Measurements from ENCODE around the gene AGAP2. TPM values are rescaled to one million over a fixed set of nuclear protein-coding genes. Genes with fewer than 3 reads are reported as not detected.

AGAP2 gene
- total and polyA plus RNA-seq, 9 of the 15 experiments (the other 6 are each of a cell fraction or from before 2014, with no cell fraction given) = 0.04 to 0.77 (median 0.28) TPM; not detected in 1

GRCh38 chr12:57782608-57783465, 44.3 kb upstream of the AGAP2 start, which contains the start of gene TSFM (continued):
- TF ChIP-seq FOXK2 (conservative IDR thresholded peaks at IDR 0.05 in 1 of 2, IDR thresholded peaks at IDR 0.05 in 1 of 2; ENCODE audit: low read depth in 2 of 2) (peak; percentile 97 to 99), UBTF (IDR thresholded peaks at IDR 0.05; ENCODE audit: borderline replicate concordance in 1 of 2, low read depth in 2 of 2, low read length in 2 of 2) (peak in 1 of 2 experiments; percentile 35; a peak in 1 of 4 replicates), DMBX1 (CRISPR knock-in tag; IDR thresholded peaks at IDR 0.05; ENCODE audit: borderline replicate concordance) (no peak), ZKSCAN1 (IDR thresholded peaks at IDR 0.05; ENCODE audit: low read depth, low read length) (peak; percentile 39; the same call in 1 of the 2 replicates), ATF7 (IDR thresholded peaks at IDR 0.05) (peak; percentile 90), RNF2 (IDR thresholded peaks at IDR 0.05) (peak; percentile 78; the same call in 1 of the 2 replicates), LEF1 (IDR thresholded peaks at IDR 0.05) (no peak; the same call in 1 of the 2 replicates), ZBED1 (IDR thresholded peaks at IDR 0.05) (peak; percentile 65), ZNF668 (CRISPR knock-in tag; IDR thresholded peaks at IDR 0.05) (no peak), KDM5B (IDR thresholded peaks at IDR 0.05; ENCODE audit: insufficient replicate concordance, low read depth, low read length) (peak; percentile 94), HNRNPLL (IDR thresholded peaks at IDR 0.05; ENCODE audit: low read depth, low read length, poor library complexity, severe bottlenecking) (peak; percentile 66), PTRF (tag; IDR thresholded peaks at IDR 0.05) (no peak), ZBTB49 (CRISPR knock-in tag; IDR thresholded peaks at IDR 0.05; ENCODE audit: borderline replicate concordance) (no peak), ZNF232 (CRISPR knock-in tag; IDR thresholded peaks at IDR 0.05) (0 out of 2 replicates have a peak, but pooled peaks have one; percentile 14), POU5F1 (IDR thresholded peaks at IDR 0.05; ENCODE audit: borderline replicate concordance, low read depth, low read length, partially characterized antibody) (peak; percentile 97)
- TF ChIP-seq, protein P1, sequence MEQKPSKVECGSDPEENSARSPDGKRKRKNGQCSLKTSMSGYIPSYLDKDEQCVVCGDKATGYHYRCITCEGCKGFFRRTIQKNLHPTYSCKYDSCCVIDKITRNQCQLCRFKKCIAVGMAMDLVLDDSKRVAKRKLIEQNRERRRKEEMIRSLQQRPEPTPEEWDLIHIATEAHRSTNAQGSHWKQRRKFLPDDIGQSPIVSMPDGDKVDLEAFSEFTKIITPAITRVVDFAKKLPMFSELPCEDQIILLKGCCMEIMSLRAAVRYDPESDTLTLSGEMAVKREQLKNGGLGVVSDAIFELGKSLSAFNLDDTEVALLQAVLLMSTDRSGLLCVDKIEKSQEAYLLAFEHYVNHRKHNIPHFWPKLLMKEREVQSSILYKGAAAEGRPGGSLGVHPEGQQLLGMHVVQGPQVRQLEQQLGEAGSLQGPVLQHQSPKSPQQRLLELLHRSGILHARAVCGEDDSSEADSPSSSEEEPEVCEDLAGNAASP (IDR thresholded peaks at IDR 0.05) = no peak
- TF ChIP-seq, protein P2, sequence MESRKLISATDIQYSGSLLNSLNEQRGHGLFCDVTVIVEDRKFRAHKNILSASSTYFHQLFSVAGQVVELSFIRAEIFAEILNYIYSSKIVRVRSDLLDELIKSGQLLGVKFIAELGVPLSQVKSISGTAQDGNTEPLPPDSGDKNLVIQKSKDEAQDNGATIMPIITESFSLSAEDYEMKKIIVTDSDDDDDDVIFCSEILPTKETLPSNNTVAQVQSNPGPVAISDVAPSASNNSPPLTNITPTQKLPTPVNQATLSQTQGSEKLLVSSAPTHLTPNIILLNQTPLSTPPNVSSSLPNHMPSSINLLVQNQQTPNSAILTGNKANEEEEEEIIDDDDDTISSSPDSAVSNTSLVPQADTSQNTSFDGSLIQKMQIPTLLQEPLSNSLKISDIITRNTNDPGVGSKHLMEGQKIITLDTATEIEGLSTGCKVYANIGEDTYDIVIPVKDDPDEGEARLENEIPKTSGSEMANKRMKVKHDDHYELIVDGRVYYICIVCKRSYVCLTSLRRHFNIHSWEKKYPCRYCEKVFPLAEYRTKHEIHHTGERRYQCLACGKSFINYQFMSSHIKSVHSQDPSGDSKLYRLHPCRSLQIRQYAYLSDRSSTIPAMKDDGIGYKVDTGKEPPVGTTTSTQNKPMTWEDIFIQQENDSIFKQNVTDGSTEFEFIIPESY (CRISPR knock-in tag; IDR thresholded peaks at IDR 0.05) = peak; percentile 73
- TF ChIP-seq, protein P3, sequence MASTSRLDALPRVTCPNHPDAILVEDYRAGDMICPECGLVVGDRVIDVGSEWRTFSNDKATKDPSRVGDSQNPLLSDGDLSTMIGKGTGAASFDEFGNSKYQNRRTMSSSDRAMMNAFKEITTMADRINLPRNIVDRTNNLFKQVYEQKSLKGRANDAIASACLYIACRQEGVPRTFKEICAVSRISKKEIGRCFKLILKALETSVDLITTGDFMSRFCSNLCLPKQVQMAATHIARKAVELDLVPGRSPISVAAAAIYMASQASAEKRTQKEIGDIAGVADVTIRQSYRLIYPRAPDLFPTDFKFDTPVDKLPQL (IDR thresholded peaks at IDR 0.05; ENCODE audit: extremely low read depth, insufficient read length) = no peak
